Measurements from ENCODE around the gene TRIP6. TPM values are rescaled to one million over a fixed set of nuclear protein-coding genes. Genes with fewer than 3 reads are reported as not detected.

Gene TRIP6
- total RNA-seq, 1 experiment from 2014 or later, result 102 TPM

GRCh38 chr7:100879685-100880261 is 12.6 kb downstream of the TRIP6 start:
- peaks cover 97% of the 10 kb centered on the region for H3K79me2 ChIP-seq (ENCODE audit: insufficient read depth, low read length)
- H3K36me3 ChIP-seq (ENCODE audit: control insufficient read depth in 1 of 2, insufficient read depth in 2 of 2, low read length in 2 of 2), result peaks cover 41 to 79% of the 10 kb centered on the region in 2 experiments
- H3K4me3 ChIP-seq (replicated peaks in 1 of 2; ENCODE audit: low read depth in 1 of 2, low read length in 2 of 2), result no peak overlapping the region
- no TSS peak for BruUV-seq (replicated peaks)
- no peaks in the 10 kb centered on the region for H3K9me2 ChIP-seq (ENCODE audit: insufficient read depth)
- intact Hi-C loops (cut with micrococcal nuclease), result no loop called here
- CTCF ChIA-PET, result no interaction called here
- no peak overlapping the region for H2AFZ ChIP-seq (ENCODE audit: low read depth, low read length, poor library complexity, severe bottlenecking)
- no peak overlapping the region for H3K4me2 ChIP-seq (ENCODE audit: low read length)
- H3K9ac ChIP-seq (ENCODE audit: low read length), result no peak overlapping the region
- no peak for TF ChIP-seq EGR1 (IDR thresholded peaks at IDR 0.05; ENCODE audit: low read depth)
- TF ChIP-seq SP1 (IDR thresholded peaks at IDR 0.05; ENCODE audit: low read depth), result no peak
- TF ChIP-seq TCF7L2 (IDR thresholded peaks at IDR 0.05; ENCODE audit: borderline replicate concordance, extremely low read depth, insufficient read depth, insufficient read length), result no peak
- TF ChIP-seq EZH2 (IDR thresholded peaks at IDR 0.05), result no peak
- no peak for TF ChIP-seq SRF (IDR thresholded peaks at IDR 0.05; ENCODE audit: low read depth)
- no peak for TF ChIP-seq EZH2phosphoT487 (IDR thresholded peaks at IDR 0.05; ENCODE audit: borderline replicate concordance)
- TF ChIP-seq MAX (IDR thresholded peaks at IDR 0.05), result no peak
- TF ChIP-seq CEBPB (IDR thresholded peaks at IDR 0.05; ENCODE audit: low read depth), result no peak
- TF ChIP-seq JUND (IDR thresholded peaks at IDR 0.05), result no peak
- no peak for TF ChIP-seq RAD21 (IDR thresholded peaks at IDR 0.05; ENCODE audit: low read depth)
- no peak for TF ChIP-seq ZBTB33 (IDR thresholded peaks at IDR 0.05; ENCODE audit: extremely low read depth, insufficient replicate concordance, low read length)
- no peak for TF ChIP-seq ZNF274 (IDR thresholded peaks at IDR 0.05; ENCODE audit: low read depth, low read length)
- TF ChIP-seq ELF1 (IDR thresholded peaks at IDR 0.05; ENCODE audit: borderline replicate concordance, low read depth), result no peak
- TF ChIP-seq REST (IDR thresholded peaks at IDR 0.05; ENCODE audit: low read depth), result no peak
- no peak overlapping the region for H3K27ac ChIP-seq (ENCODE audit: low read depth, low read length)
- peaks cover 15% of the 10 kb centered on the region; the same call in 1 of the 2 replicates for H4K20me1 ChIP-seq (ENCODE audit: insufficient read depth)
- POLR2A ChIA-PET, result no interaction called here
- DNase-seq (ENCODE audit: low read depth, low spot score) (no peak), ATAC-seq (no peak)
- peaks cover 9 to 12% of the 10 kb centered on the region in 2 experiments for H3K4me1 ChIP-seq (ENCODE audit: control insufficient read depth in 1 of 2, insufficient read depth in 2 of 2, low read length in 2 of 2)
- RAD21 ChIA-PET (ENCODE audit: low non-redundant PET in 1 of 2, low total read pairs in 2 of 2, uncharacterized antibody in 2 of 2, unreplicated experiment in 2 of 2), result no interaction called here
- no peaks in the 10 kb centered on the region for H3K9me3 ChIP-seq (ENCODE audit: control insufficient read depth in 1 of 2, insufficient read depth in 1 of 2, low read depth in 1 of 2, low read length in 2 of 2)
- H3K27me3 ChIP-seq (ENCODE audit: insufficient read depth, low read length), result no peaks in the 10 kb centered on the region

Data from HCT116 (cell line).